ACC112 (cell line): ENCODE data around the gene FOXO1.

Experiments
- H2AFZ ChIP-seq: fragments of 200-600 bp; sonication (generic); one replicate; pipeline ENCODE4 v1.6.0; 2017; ENCODE audit warnings: antibody characterized with exemption, low read length; ENCODE audit not compliant: unreplicated experiment
- H3K27ac ChIP-seq: fragments of 200-600 bp; sonication (generic); 2 replicates; pipeline ENCODE4 v1.5.1; 2014; ENCODE audit warnings: low read depth, mild to moderate bottlenecking, antibody characterized with exemption, low read length, moderate library complexity
- H3K27me3 ChIP-seq: fragments of 200-600 bp; sonication (generic); 2 replicates; pipeline ENCODE4 v1.6.1; 2014; ENCODE audit warnings: mild to moderate bottlenecking, antibody characterized with exemption, low read length, moderate library complexity, mixed read lengths; ENCODE audit not compliant: insufficient read depth
- H3K36me3 ChIP-seq: fragments of 200-600 bp; sonication (generic); 2 replicates; pipeline ENCODE4 v1.6.1; 2016; ENCODE audit warnings: mild to moderate bottlenecking, antibody characterized with exemption, low read length, moderate library complexity, mixed read lengths; ENCODE audit not compliant: insufficient read depth
- H3K4me1 ChIP-seq: fragments of 200-600 bp; sonication (generic); one replicate; pipeline ENCODE4 v1.6.1; 2016; ENCODE audit warnings: low read length, mixed read lengths; ENCODE audit not compliant: insufficient read depth, unreplicated experiment, control insufficient read depth
- H3K4me3 ChIP-seq: fragments of 200-600 bp; sonication (generic); 2 replicates; pipeline ENCODE4 v1.5.1; 2014; ENCODE audit warnings: mild to moderate bottlenecking, low read depth, low read length
- H3K79me2 ChIP-seq: fragments of 200-600 bp; sonication (generic); one replicate; pipeline ENCODE4 v1.6.0; 2016; ENCODE audit warnings: low read length; ENCODE audit not compliant: control insufficient read depth, unreplicated experiment, insufficient read depth

Gene FOXO1

GRCh38 chr13:40506592-40507446, 159.6 kb downstream of the FOXO1 start:
- Histone ChIP-seq H3K79me2 (no peaks in the 10 kb centered on the region), H3K36me3 (no peaks in the 10 kb centered on the region), H3K27ac (no peak overlapping the region), H3K27me3 (no peaks in the 10 kb centered on the region), H3K4me1 (peaks cover 16% of the 10 kb centered on the region), H2AFZ (no peak overlapping the region), H3K4me3 (no peak overlapping the region)
